Measurements from ENCODE around the gene CCT6A. TPM values are rescaled to one million over a fixed set of nuclear protein-coding genes. Genes with fewer than 3 reads are reported as not detected.
"Not testable (repeated sequence)": the region's sequence is repeated elsewhere in the genome, so short reads cannot be mapped to it uniquely, and the experiment has no call there.

CCT6A gene
- total RNA-seq = 100 to 1,000 TPM in 1 of 2 experiments, 10 to 100 TPM in 1; 94.9 to 102 TPM

DNA sequence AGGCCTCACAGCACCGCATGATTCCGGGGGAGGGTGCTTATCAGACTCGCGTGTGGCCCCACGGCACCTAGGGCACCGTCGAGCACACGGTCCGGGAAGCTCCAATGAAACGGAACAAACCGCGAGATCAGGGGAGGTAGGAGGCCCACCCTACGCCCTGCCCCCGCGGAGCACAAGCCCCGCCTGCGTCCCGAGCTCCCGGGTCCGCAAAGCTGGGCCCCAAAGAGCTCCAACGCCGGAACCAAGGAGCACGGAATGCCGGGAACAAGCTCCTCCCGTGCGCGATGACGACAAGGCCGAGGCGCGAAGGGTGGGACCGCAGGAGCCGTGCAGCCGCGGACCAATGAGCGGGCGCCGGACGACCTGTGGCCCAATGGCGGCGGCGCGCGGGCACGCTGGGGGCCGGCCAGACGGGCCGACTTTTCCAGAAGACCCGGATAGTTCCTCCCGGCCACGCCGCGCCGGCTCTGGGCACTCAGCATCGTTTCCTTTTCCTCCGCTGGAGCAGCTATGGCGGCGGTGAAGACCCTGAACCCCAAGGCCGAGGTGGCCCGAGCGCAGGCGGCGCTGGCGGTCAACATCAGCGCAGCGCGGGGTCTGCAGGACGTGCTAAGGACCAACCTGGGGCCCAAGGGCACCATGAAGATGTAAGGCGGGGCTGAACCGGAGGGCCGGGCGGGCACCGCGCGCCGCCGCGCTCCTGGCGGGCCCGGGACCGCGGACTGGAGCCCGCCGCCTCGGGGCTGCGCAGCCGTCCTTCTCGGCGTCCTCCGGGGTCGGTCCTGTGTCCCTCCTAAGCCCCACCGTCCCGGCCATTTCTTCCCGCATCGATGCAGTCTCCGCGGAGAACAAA, at the start of gene CCT6A, which contains the start of gene PSPH:
TSS of gene CCT6A (plus strand) at position 427 of the 853 bp plus-strand sequence. CDS start at position 511, 84 bp downstream.
TSS of gene PSPH (minus strand) at position 106 of the 853 bp plus-strand sequence. CDS start 30,232 bp downstream, outside the sequence.
- peaks cover 33% of the 10 kb centered on the region for H3K4me1 Mint-ChIP-seq
- peaks cover 18% of the 10 kb centered on the region for H3K36me3 Mint-ChIP-seq
- POLR2A ChIA-PET = interaction anchor here (0.5 to 1.7 kb wide), 8 partner anchors 12 to 164 kb away, joined by 3 to 48 read pairs (median 3); partner anchors contain the start of genes CHCHD2, SUMF2 and ZNF713
- no peaks in the 10 kb centered on the region for H3K27me3 Mint-ChIP-seq
- peak within 1 kb of the TSS; percentile 95 for H3K27ac Mint-ChIP-seq
- ATAC-seq (ENCODE audit: low read depth) (peak; percentile 93), DNase-seq (peak; percentile 92)
- no peaks in the 10 kb centered on the region for H3K9me3 Mint-ChIP-seq
- H3K4me3 Mint-ChIP-seq = peak within 1 kb of the TSS; percentile 100

DNA sequence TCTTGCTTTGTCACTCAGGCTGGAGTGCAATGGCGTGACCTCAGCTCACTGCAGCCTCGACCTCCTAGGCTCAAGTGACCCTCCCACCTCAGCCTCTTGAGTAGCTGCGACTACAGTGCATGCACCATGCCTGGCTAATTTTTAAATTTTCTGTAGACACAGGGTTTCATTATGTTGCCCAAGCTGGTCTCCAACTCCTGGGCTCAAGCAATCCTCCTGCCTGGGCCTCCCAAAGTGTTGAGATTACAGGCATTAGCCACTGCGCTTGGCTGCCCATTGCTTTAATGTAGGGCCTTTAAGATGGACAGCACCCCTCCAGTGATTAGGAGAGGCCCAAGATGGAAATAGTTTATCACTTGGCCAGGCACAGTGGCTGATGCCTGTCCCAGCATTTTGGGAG, 47.8 kb upstream of the CCT6A start:
- ATAC-seq (ENCODE audit: low read depth) = no peak
- POLR2A ChIA-PET = no interaction called here
- H3K36me3 Mint-ChIP-seq = peaks cover 4% of the 10 kb centered on the region
- DNase-seq = no peak
- no peaks in the 10 kb centered on the region for H3K27me3 Mint-ChIP-seq
- H3K9me3 Mint-ChIP-seq = no peaks in the 10 kb centered on the region
- no peaks in the 10 kb centered on the region for H3K4me1 Mint-ChIP-seq
- no peak overlapping the region for H3K4me3 Mint-ChIP-seq
- H3K27ac Mint-ChIP-seq = no peak overlapping the region

DNA sequence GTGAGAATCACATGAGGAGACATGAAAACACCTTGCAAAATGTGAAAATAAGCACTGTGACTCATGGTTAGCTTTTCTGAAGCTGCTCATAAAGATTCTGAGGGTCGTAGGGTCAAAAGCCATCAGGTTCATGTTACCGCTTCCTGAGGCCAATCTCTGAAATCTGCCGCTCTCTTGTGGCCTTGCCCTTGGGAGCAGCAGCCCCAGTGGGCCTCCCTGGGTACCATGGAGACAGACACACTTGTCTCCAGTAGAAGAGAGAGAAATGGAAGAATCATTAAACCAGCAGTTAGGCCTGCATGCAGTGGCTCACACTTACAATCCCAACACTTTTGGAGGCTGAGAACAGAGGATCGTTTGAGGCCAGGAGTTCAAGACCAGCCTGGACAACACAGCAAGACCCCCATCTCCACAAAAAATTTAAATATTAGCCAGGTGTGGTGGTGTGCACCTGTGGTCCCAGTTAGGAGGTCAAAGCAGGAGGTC, 44.4 kb upstream of the CCT6A start:
- Mint-ChIP-seq H3K4me1 (no peaks in the 10 kb centered on the region), H3K27ac (no peak overlapping the region), H3K27me3 (no peaks in the 10 kb centered on the region), H3K4me3 (no peak overlapping the region), H3K36me3 (peaks cover 2% of the 10 kb centered on the region), H3K9me3 (no peaks in the 10 kb centered on the region)
- no peak for DNase-seq
- no peak for ATAC-seq (ENCODE audit: low read depth)
- POLR2A ChIA-PET = no interaction called here

GRCh38 chr7:56007891-56008290, 43.7 kb upstream of the CCT6A start:
- H3K36me3 Mint-ChIP-seq = peaks cover 2% of the 10 kb centered on the region
- no peak overlapping the region for H3K27ac Mint-ChIP-seq
- H3K27me3 Mint-ChIP-seq = no peaks in the 10 kb centered on the region
- H3K4me1 Mint-ChIP-seq = no peaks in the 10 kb centered on the region
- POLR2A ChIA-PET = no interaction called here
- no peak for DNase-seq
- no peak for ATAC-seq (ENCODE audit: low read depth)
- H3K4me3 Mint-ChIP-seq = no peak overlapping the region
- H3K9me3 Mint-ChIP-seq = no peaks in the 10 kb centered on the region

DNA sequence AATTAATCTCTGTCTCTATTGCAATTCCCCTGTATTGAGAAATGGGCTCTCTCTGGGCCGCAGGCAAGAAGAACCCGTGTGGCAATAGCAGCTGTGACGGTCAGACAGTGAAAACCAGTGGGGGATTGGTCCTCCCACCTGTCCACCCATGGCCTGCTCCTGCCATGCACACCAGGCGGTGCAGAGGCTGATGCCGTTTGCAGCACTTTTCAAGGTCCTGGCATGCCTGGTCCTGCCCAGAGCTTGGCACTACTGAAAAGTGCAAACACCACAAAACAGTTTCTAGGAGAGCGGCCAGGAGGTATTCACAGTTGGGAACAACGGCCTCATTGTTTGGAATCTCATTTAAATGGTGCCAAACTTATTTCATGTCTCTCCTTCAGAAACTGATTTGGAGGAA, 41.9 kb upstream of the CCT6A start:
- no peaks in the 10 kb centered on the region for H3K9me3 Mint-ChIP-seq
- POLR2A ChIA-PET = no interaction called here
- ATAC-seq (ENCODE audit: low read depth) (no peak), DNase-seq (no peak)
- H3K27me3 Mint-ChIP-seq = no peaks in the 10 kb centered on the region
- H3K27ac Mint-ChIP-seq = no peak overlapping the region
- H3K36me3 Mint-ChIP-seq = peaks cover 5% of the 10 kb centered on the region
- H3K4me3 Mint-ChIP-seq = no peak overlapping the region
- no peaks in the 10 kb centered on the region for H3K4me1 Mint-ChIP-seq

DNA sequence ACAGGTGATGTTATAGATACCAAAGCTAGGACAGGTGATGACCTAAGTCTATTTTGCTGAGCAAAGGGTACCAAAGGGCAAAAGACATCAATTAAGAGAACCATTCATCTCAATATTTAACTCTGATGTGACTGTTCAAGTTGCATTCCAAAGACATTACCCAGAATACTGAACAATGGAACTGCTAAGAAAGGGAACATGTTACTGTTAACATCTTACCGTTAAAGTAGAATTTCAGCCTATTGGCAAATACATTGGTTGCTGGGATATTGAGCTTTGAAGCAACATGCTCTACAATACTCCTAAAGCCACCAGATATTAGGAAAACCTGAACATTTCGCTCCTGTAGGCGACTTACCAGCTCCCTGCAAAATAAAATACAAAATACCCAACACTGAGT, 34.5 kb upstream of the CCT6A start:
- H3K4me1 Mint-ChIP-seq; H3K36me3 Mint-ChIP-seq; ATAC-seq (ENCODE audit: low read depth); H3K27me3 Mint-ChIP-seq; H3K27ac Mint-ChIP-seq; H3K9me3 Mint-ChIP-seq; POLR2A ChIA-PET; H3K4me3 Mint-ChIP-seq; DNase-seq: not testable (repeated sequence)

GRCh38 chr7:56019501-56019900, 32.1 kb upstream of the CCT6A start:
- no peak for ATAC-seq (ENCODE audit: low read depth)
- Mint-ChIP-seq H3K4me3 (no peak overlapping the region), H3K27ac (no peak overlapping the region), H3K36me3 (peaks cover 4% of the 10 kb centered on the region), H3K4me1 (no peaks in the 10 kb centered on the region), H3K27me3 (no peaks in the 10 kb centered on the region), H3K9me3 (no peaks in the 10 kb centered on the region)
- DNase-seq = no peak
- POLR2A ChIA-PET = no interaction called here

DNA sequence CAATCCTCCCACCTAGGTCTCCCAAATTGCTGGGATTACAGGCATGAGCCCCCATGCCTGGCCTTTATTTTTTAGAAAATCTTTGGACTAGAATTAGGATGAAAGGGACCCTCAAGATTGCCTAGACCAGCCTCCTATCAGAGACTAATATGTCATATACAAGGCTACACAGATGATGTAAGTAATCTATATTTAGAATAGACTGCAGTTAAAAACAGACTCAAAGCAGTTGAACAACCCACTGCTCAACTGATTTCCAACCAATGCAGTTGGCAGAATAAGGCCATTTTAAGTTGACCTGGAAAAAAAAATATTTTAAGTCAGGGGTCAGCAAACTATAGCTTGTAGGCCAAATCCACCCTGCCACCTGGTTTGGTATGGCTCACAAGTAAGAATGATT, 28.1 kb upstream of the CCT6A start:
- Mint-ChIP-seq H3K9me3 (no peaks in the 10 kb centered on the region), H3K27me3 (no peaks in the 10 kb centered on the region), H3K4me3 (no peak overlapping the region), H3K27ac (no peak overlapping the region), H3K4me1 (no peaks in the 10 kb centered on the region), H3K36me3 (peaks cover 11% of the 10 kb centered on the region)
- ATAC-seq (ENCODE audit: low read depth) = no peak
- DNase-seq = no peak
- POLR2A ChIA-PET = no interaction called here

GRCh38 chr7:56026538-56026937, 25.0 kb upstream of the CCT6A start:
- Mint-ChIP-seq H3K9me3 (no peaks in the 10 kb centered on the region), H3K27ac (peak overlapping the region; percentile 56), H3K4me1 (peaks cover under 1% of the 10 kb centered on the region), H3K36me3 (peaks cover 11% of the 10 kb centered on the region), H3K4me3 (no peak overlapping the region), H3K27me3 (no peaks in the 10 kb centered on the region)
- DNase-seq (no peak), ATAC-seq (ENCODE audit: low read depth) (no peak)
- POLR2A ChIA-PET = no interaction called here

GRCh38 chr7:56028942-56029630, 22.5 kb upstream of the CCT6A start:
- no peak for DNase-seq
- Mint-ChIP-seq H3K4me3 (no peak overlapping the region), H3K27ac (no peak overlapping the region), H3K27me3 (no peaks in the 10 kb centered on the region), H3K9me3 (no peaks in the 10 kb centered on the region), H3K36me3 (peaks cover 15% of the 10 kb centered on the region), H3K4me1 (peaks cover 11% of the 10 kb centered on the region)
- ATAC-seq (ENCODE audit: low read depth) = no peak
- POLR2A ChIA-PET = interaction anchor here (0.7 kb wide), 1 partner anchor 48 kb away, joined by 3 read pairs; no protein-coding TSS in a partner anchor

- ATAC-seq (ENCODE audit: low read depth) (no peak), DNase-seq (no peak)
- Mint-ChIP-seq H3K9me3 (no peaks in the 10 kb centered on the region), H3K4me3 (no peak overlapping the region), H3K27me3 (no peaks in the 10 kb centered on the region), H3K36me3 (peaks cover 13% of the 10 kb centered on the region), H3K4me1 (peaks cover 11% of the 10 kb centered on the region), H3K27ac (no peak overlapping the region)
- POLR2A ChIA-PET = no interaction called here
These were observed 21.2 kb upstream of the CCT6A start for GRCh38 chr7:56030340-56030739.

DNA sequence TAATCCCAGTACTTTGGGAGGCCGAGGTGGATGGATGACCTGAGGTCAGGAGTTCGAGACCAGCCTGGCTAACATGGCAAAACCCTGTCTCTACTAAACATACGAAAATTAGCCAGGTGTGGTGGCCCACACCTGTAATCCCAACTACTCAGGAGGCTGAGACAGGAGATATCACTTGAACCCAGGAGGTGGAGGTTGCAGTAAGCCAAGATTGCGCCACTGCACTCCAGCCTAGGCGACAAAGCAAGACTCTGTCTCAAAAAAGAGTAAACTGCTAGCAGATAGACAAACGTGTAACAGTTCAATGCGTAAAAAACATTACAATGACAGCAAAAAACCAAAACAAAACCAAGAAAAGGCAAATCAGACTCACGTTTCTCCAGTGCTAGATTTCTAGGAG, 20.0 kb upstream of the CCT6A start:
- H3K27ac Mint-ChIP-seq; POLR2A ChIA-PET; H3K27me3 Mint-ChIP-seq; H3K4me3 Mint-ChIP-seq; ATAC-seq (ENCODE audit: low read depth); H3K9me3 Mint-ChIP-seq; DNase-seq: not testable (repeated sequence)
- peaks cover 11% of the 10 kb centered on the region for H3K4me1 Mint-ChIP-seq
- H3K36me3 Mint-ChIP-seq = peaks cover 12% of the 10 kb centered on the region

- not testable (repeated sequence) for H3K4me3 Mint-ChIP-seq; H3K27ac Mint-ChIP-seq; ATAC-seq (ENCODE audit: low read depth); H3K27me3 Mint-ChIP-seq; DNase-seq; H3K9me3 Mint-ChIP-seq; H3K36me3 Mint-ChIP-seq
- H3K4me1 Mint-ChIP-seq = peaks cover 11% of the 10 kb centered on the region
- POLR2A ChIA-PET = interaction anchor here (1.0 kb wide), 1 partner anchor 74 kb away, joined by 6 read pairs; the partner anchor contains the start of gene CHCHD2
These were observed 19.0 kb upstream of the CCT6A start for GRCh38 chr7:56032578-56032977.

Measured in activated naive CD8-positive, alpha-beta T cell treated with anti-CD3 and anti-CD28 coated beads, Interleukin-2, amount 10 ng/mL, durations not matched to agents 7 days and 5 days (primary cell).